GM12878 (cell line): Measurements from ENCODE around the gene HYAL1. TPM values are rescaled to one million over a fixed set of nuclear protein-coding genes. Genes with fewer than 3 reads are reported as not detected.

ENCODE experiments used
- ATAC-seq: fragments of 200-7000 bp; cut with Tn5 transposase; 3 replicates; pipeline ENCODE4 v1.9.1; 2020; ENCODE audit warnings: mild to moderate bottlenecking, moderate library complexity
- BruUV-seq: library from RNA; stranded (reverse); fragments of 400-500 nt; replicated peaks from 2 replicates; lab custom pipeline; 2021; lab: Mats Ljungman, UMichigan
- CTCF ChIA-PET: fragments of 300-600 bp; sonication (Branson Sonifier 250); formaldehyde crosslinking; extraction: SDS; loops from one replicate; lab custom pipeline; 2021; ENCODE audit warnings: inconsistent platforms; lab: Yijun Ruan, JAX
- POLR2A ChIA-PET: fragments of 350-600 bp; formaldehyde crosslinking; extraction: SDS; loops from one replicate; lab custom pipeline; 2021; ENCODE audit warnings: inconsistent platforms; lab: Charles Lee
- RAD21 ChIA-PET: fragments of 300-600 bp; sonication (Branson Sonifier 250); formaldehyde crosslinking; loops from one replicate; lab custom pipeline; 2023; ENCODE audit warnings: antibody characterized with exemption; ENCODE audit not compliant: unreplicated experiment; lab: Charles Lee
- SMC1A ChIA-PET: fragments of 300-600 bp; sonication (Branson Sonifier 250); formaldehyde crosslinking; loops from one replicate; lab custom pipeline; 2023; ENCODE audit not compliant: unreplicated experiment, uncharacterized antibody; lab: Charles Lee
- DNase-seq: peaks from one replicate; pipeline ENCODE4 v3.0.0-alpha.2; 2011; ENCODE audit warnings: low read depth, low spot score
- FAIRE-seq: peaks from 3 replicates; lab custom pipeline; 2011; peaks lifted over from hg19 to GRCh38; lab: Jason Lieb, UNC
- H2AFZ ChIP-seq: 2 replicates; pipeline ENCODE4 v1.6.0; 2011; ENCODE audit warnings: low read depth, low read length, control low read depth; ENCODE audit not compliant: control insufficient read depth
- H3K27ac ChIP-seq: 2 replicates; pipeline ENCODE4 v1.5.1; 2011; ENCODE audit warnings: control low read depth; ENCODE audit not compliant: control insufficient read depth, insufficient read depth
- H3K27me3 ChIP-seq, 2 experiments: replicated peaks in 1 of 2; 2 replicates each; pipeline versions ENCODE4 v1.6.0 to v1.6.1; 2011; ENCODE audit warnings: low read length in 1 of 2; ENCODE audit not compliant: control insufficient read depth in 2 of 2, insufficient read depth in 2 of 2
- H3K36me3 ChIP-seq, 2 experiments: 2 replicates each; pipeline ENCODE4 v1.5.1; 2011; ENCODE audit warnings: low read length in 1 of 2; ENCODE audit not compliant: control insufficient read depth in 2 of 2, insufficient read depth in 2 of 2
- H3K4me1 ChIP-seq: 2 replicates; pipeline ENCODE4 v1.6.1; 2011; ENCODE audit warnings: mild to moderate bottlenecking, low read length, moderate library complexity, mixed read lengths; ENCODE audit not compliant: control insufficient read depth, insufficient read depth
- H3K4me2 ChIP-seq: 2 replicates; pipeline ENCODE4 v1.6.0; 2011; ENCODE audit warnings: control low read depth; ENCODE audit not compliant: control insufficient read depth, insufficient read depth
- H3K4me3 ChIP-seq: fragments of 200-600 bp; sonication (generic); 2 replicates; pipeline ENCODE4 v1.5.1; 2016
- H3K79me2 ChIP-seq: 2 replicates; pipeline ENCODE4 v1.6.0; 2011; ENCODE audit warnings: low read length; ENCODE audit not compliant: control insufficient read depth, insufficient read depth
- H3K9ac ChIP-seq: 2 replicates; pipeline ENCODE4 v1.8.0; 2011; ENCODE audit warnings: low read length, control low read depth, mixed read lengths; ENCODE audit not compliant: control insufficient read depth, insufficient read depth
- H3K9me3 ChIP-seq: replicated peaks from 3 replicates; pipeline ENCODE4 v1.5.1; 2011; ENCODE audit warnings: mild to moderate bottlenecking, low read length; ENCODE audit not compliant: control insufficient read depth, insufficient read depth
- H4K20me1 ChIP-seq: 2 replicates; pipeline ENCODE4 v1.6.0; 2011; ENCODE audit not compliant: control insufficient read depth, insufficient read depth
- ATF7 ChIP-seq: fragments of 450-650 bp; IDR thresholded peaks from 2 replicates; pipeline ENCODE4 v1.6.1; 2016; ENCODE audit warnings: low read depth, mild to moderate bottlenecking
- CBX3 ChIP-seq: fragments of 200-600 bp; sonication (generic); IDR thresholded peaks from 2 replicates; pipeline ENCODE4 v1.6.1; 2016; ENCODE audit warnings: low read depth, borderline replicate concordance
- CEBPB ChIP-seq, 2 experiments: fragments of 150-350 bp in 1 of 2; IDR thresholded peaks; 2 replicates each; pipeline ENCODE4 v1.6.1; 2012 to 2014; ENCODE audit warnings: low read depth in 2 of 2, low read length in 2 of 2, borderline replicate concordance in 1 of 2, inconsistent platforms in 1 of 2
- CREB1 ChIP-seq: IDR thresholded peaks from 2 replicates; pipeline ENCODE4 v1.6.1; 2012; ENCODE audit warnings: low read depth, mild to moderate bottlenecking, inconsistent platforms
- E4F1 ChIP-seq: fragments of 450-650 bp; IDR thresholded peaks from 2 replicates; pipeline ENCODE4 v1.6.1; 2018; ENCODE audit warnings: borderline replicate concordance, mild to moderate bottlenecking; ENCODE audit not compliant: partially characterized antibody
- ELK1 ChIP-seq: IDR thresholded peaks from 2 replicates; pipeline ENCODE4 v1.6.1; 2012; ENCODE audit warnings: low read depth, low read length, improper control_type of control experiment
- PBX3 ChIP-seq: IDR thresholded peaks from 2 replicates; pipeline ENCODE4 v1.6.1; 2011; ENCODE audit warnings: mild to moderate bottlenecking, low read depth, low read length, moderate library complexity; ENCODE audit not compliant: insufficient replicate concordance
- PRDM15 ChIP-seq: fragments of 450-650 bp; formaldehyde crosslinking; IDR thresholded peaks from 2 replicates; pipeline ENCODE4 v1.4.0; 2020; ENCODE audit warnings: mild to moderate bottlenecking, moderate library complexity
- RB1 ChIP-seq: fragments of 450-650 bp; formaldehyde crosslinking; IDR thresholded peaks from 2 replicates; pipeline ENCODE4 v1.6.1; 2017; ENCODE audit warnings: mild to moderate bottlenecking, borderline replicate concordance
- ZBTB11 ChIP-seq: fragments of 450-650 bp; formaldehyde crosslinking; IDR thresholded peaks from 2 replicates; pipeline ENCODE4 v1.5.0; 2022; ENCODE audit warnings: mild to moderate bottlenecking, missing genetic modification characterization
- WGBS: methylation state at CpG from one replicate; pipeline ENCODE4 v1.1.6; 2016; ENCODE audit warnings: low lambda C conversion rate; ENCODE audit not compliant: insufficient replicate concordance, insufficient coverage; ENCODE audit errors: missing lambda C conversion rate; 5-methylcytosine and 5-hydroxymethylcytosine counted together
- in situ Hi-C: fragments of 300-500 bp; cut with MboI; formaldehyde crosslinking; loops from 9 replicates; pipeline ENCODE4 v1.14.3; 2018; ENCODE audit warnings: mixed read lengths
- intact Hi-C: fragments of 100-400 bp; cut with micrococcal nuclease; formaldehyde crosslinking; loops from one replicate; pipeline ENCODE4 v1.14.2; 2022; ENCODE audit not compliant: unreplicated experiment
- polyA plus RNA-seq, 11 experiments: library from polyadenylated mRNA; depleted of rRNA in 4 of 11; unstranded in 6 of 11; stranded (reverse) in 5 of 11; fragments of >200 nt; fragmentation: Nextera tagmentation in 4 of 11; fragmentation: Illumina TruSeq in 1 of 11; extraction: Ambion mirVana in 4 of 11; extraction: Trizol in 1 of 11; gene quantifications; 1 replicate in 1 of 11; 2 replicates in 10 of 11; pipeline versions ENCODE4 v1.2.1 to v1.2.3, GENCODE V29; 2011 to 2016; ENCODE audit warnings: inconsistent platforms in 2 of 11, missing spikeins in 2 of 11, low read depth in 1 of 11
- total RNA-seq, 4 experiments: library from RNA; depleted of rRNA in 3 of 4; stranded (reverse); fragments of >200 nt in 3 of 4; fragmentation: Illumina TruSeq in 1 of 4; extraction: Trizol in 1 of 4; gene quantifications; 2 replicates each; pipeline versions ENCODE4 v1.2.1 to v1.2.3, GENCODE V29; 2013 to 2021

HYAL1 gene
- total and polyA plus RNA-seq, 10 of the 15 experiments (the other 5 are each of a cell fraction or from before 2014, with no cell fraction given): 0.04 to 0.55 (median 0.18) TPM; not detected in 2

- Histone ChIP-seq H3K9ac (peak overlapping the region; percentile 64), H2AFZ (peak overlapping the region; percentile 73), H4K20me1 (no peaks in the 10 kb centered on the region), H3K27ac (peak overlapping the region; percentile 68), H3K4me3 (peak overlapping the region; percentile 79), H3K27me3 (no peaks in the 10 kb centered on the region), H3K36me3 (no peaks in the 10 kb centered on the region), H3K4me1 (peaks cover 4% of the 10 kb centered on the region), H3K4me2 (peak overlapping the region; percentile 90), H3K9me3 (no peaks in the 10 kb centered on the region), H3K79me2 (peaks cover 2% of the 10 kb centered on the region; the same call in 1 of the 2 replicates)
- CTCF ChIA-PET: interaction anchor here (0.7 to 3.5 kb wide), 12 partner anchors 19 to 243 kb away, joined by 3 to 22 read pairs (median 5); partner anchors contain the start of gene TUSC2
- WGBS: under 1% methylated on average over 12 of the region's 12 CpGs
- no peak for ATAC-seq
- no peak for FAIRE-seq
- POLR2A ChIA-PET: interaction anchor here (0.5 to 2.7 kb wide), 15 partner anchors 9 to 829 kb away, joined by 3 to 30 read pairs (median 5); partner anchors contain the start of genes CYB561D2, DAG1, NPRL2 and RASSF1
- RAD21 ChIA-PET: interaction anchor here (0.7 to 2.2 kb wide), 8 partner anchors 11 to 53 kb away, joined by 3 to 15 read pairs (median 6); partner anchors contain the start of genes CYB561D2, NPRL2 and TUSC2
- no TSS peak for BruUV-seq
- intact Hi-C loops (loop anchor here (1.0 to 5.0 kb wide), 2 partner anchors 22 to 38 kb away; no protein-coding TSS in a partner anchor), in situ Hi-C loops (no loop called here)
- SMC1A ChIA-PET: interaction anchor here (0.7 to 2.3 kb wide), 7 partner anchors 17 to 72 kb away, joined by 3 to 9 read pairs (median 3); no protein-coding TSS in a partner anchor
- no peak for DNase-seq
- TF ChIP-seq ATF7 (0 out of 2 replicates have a peak, but pooled peaks have one; percentile 42), ZBTB11 (CRISPR knock-in tag) (no peak), CREB1 (no peak), PRDM15 (CRISPR knock-in tag) (no peak), CBX3 (no peak), ELK1 (no peak), RB1 (peak; percentile 27; the same call in 1 of the 2 replicates), CEBPB (IDR thresholded peaks at IDR 0.05; ENCODE audit: borderline replicate concordance in 1 of 2, low read depth in 2 of 2, low read length in 2 of 2) (no peak), E4F1 (no peak), PBX3 (no peak)
These were observed 3.8 kb downstream of the HYAL1 start for GRCh38 chr3:50299638-50299928.
